ENCODE measurements around the gene NFKB1.
"Not testable (repeated sequence)": the region's sequence is repeated elsewhere in the genome, so short reads cannot be mapped to it uniquely, and the experiment has no call there.

NFKB1 gene

GRCh38 chr4:102554992-102555391 lies 53.8 kb downstream of the NFKB1 start:
- DNase-seq = no peak
- TF ChIP-seq GATA1 (IDR thresholded peaks at IDR 0.05; ENCODE audit: low read depth, low read length) (no peak), POLR2A (IDR thresholded peaks at IDR 0.05; ENCODE audit: low read length) (no peak)

- no peak for DNase-seq
- TF ChIP-seq POLR2A (IDR thresholded peaks at IDR 0.05; ENCODE audit: low read length) = no peak
- TF ChIP-seq GATA1 (IDR thresholded peaks at IDR 0.05; ENCODE audit: low read depth, low read length) = no peak
Measured at GRCh38 chr4:102557636-102558035, 56.5 kb downstream of the NFKB1 start.

- peak in 1 of 2 experiments; percentile 61 for DNase-seq
- TF ChIP-seq POLR2A (IDR thresholded peaks at IDR 0.05; ENCODE audit: low read length) (no peak), GATA1 (IDR thresholded peaks at IDR 0.05; ENCODE audit: low read depth, low read length) (no peak)
Measured at GRCh38 chr4:102560115-102560514, 59.0 kb downstream of the NFKB1 start.

- peak; percentile 61 to 72 for DNase-seq
- TF ChIP-seq GATA1 (IDR thresholded peaks at IDR 0.05; ENCODE audit: low read depth, low read length) (no peak), POLR2A (IDR thresholded peaks at IDR 0.05; ENCODE audit: low read length) (no peak)
Measured at GRCh38 chr4:102560571-102561341, 59.6 kb downstream of the NFKB1 start.

- no peak for DNase-seq
- TF ChIP-seq POLR2A (IDR thresholded peaks at IDR 0.05; ENCODE audit: low read length) (no peak), GATA1 (IDR thresholded peaks at IDR 0.05; ENCODE audit: low read depth, low read length) (no peak)
Measured at GRCh38 chr4:102563000-102563399, 61.8 kb downstream of the NFKB1 start.

- no peak for DNase-seq
- no peak for TF ChIP-seq POLR2A (IDR thresholded peaks at IDR 0.05; ENCODE audit: low read length)
- TF ChIP-seq GATA1 (IDR thresholded peaks at IDR 0.05; ENCODE audit: low read depth, low read length) = no peak
Measured at GRCh38 chr4:102564399-102565059, 63.4 kb downstream of the NFKB1 start.

GRCh38 chr4:102565696-102566095 lies 64.5 kb downstream of the NFKB1 start:
- no peak for TF ChIP-seq POLR2A (IDR thresholded peaks at IDR 0.05; ENCODE audit: low read length)
- TF ChIP-seq GATA1 (IDR thresholded peaks at IDR 0.05; ENCODE audit: low read depth, low read length) = no peak
- DNase-seq = no peak

- DNase-seq = no peak
- no peak for TF ChIP-seq POLR2A (IDR thresholded peaks at IDR 0.05; ENCODE audit: low read length)
- no peak for TF ChIP-seq GATA1 (IDR thresholded peaks at IDR 0.05; ENCODE audit: low read depth, low read length)
Measured at GRCh38 chr4:102566426-102566825, 65.3 kb downstream of the NFKB1 start.

GRCh38 chr4:102567427-102567826 lies 66.3 kb downstream of the NFKB1 start:
- TF ChIP-seq POLR2A (IDR thresholded peaks at IDR 0.05; ENCODE audit: low read length) (no peak), GATA1 (IDR thresholded peaks at IDR 0.05; ENCODE audit: low read depth, low read length) (no peak)
- DNase-seq = no peak

- DNase-seq = peak in 1 of 2 experiments; percentile 46
- no peak for TF ChIP-seq GATA1 (IDR thresholded peaks at IDR 0.05; ENCODE audit: low read depth, low read length)
- no peak for TF ChIP-seq POLR2A (IDR thresholded peaks at IDR 0.05; ENCODE audit: low read length)
Measured at GRCh38 chr4:102569200-102569599, 68.0 kb downstream of the NFKB1 start.

GRCh38 chr4:102570211-102570610 lies 69.1 kb downstream of the NFKB1 start:
- not testable (repeated sequence) for DNase-seq

GRCh38 chr4:102572452-102572851 lies 71.3 kb downstream of the NFKB1 start:
- DNase-seq = no peak
- TF ChIP-seq POLR2A (IDR thresholded peaks at IDR 0.05; ENCODE audit: low read length) (no peak), GATA1 (IDR thresholded peaks at IDR 0.05; ENCODE audit: low read depth, low read length) (no peak)

- TF ChIP-seq POLR2A (IDR thresholded peaks at IDR 0.05; ENCODE audit: low read length) = no peak
- TF ChIP-seq GATA1 (IDR thresholded peaks at IDR 0.05; ENCODE audit: low read depth, low read length) = no peak
- no peak for DNase-seq
Measured at GRCh38 chr4:102574317-102574716, 73.2 kb downstream of the NFKB1 start.

GRCh38 chr4:102575369-102576129 lies 74.4 kb downstream of the NFKB1 start:
- DNase-seq = no peak
- TF ChIP-seq GATA1 (IDR thresholded peaks at IDR 0.05; ENCODE audit: low read depth, low read length) (no peak), POLR2A (IDR thresholded peaks at IDR 0.05; ENCODE audit: low read length) (no peak)

Measured in erythroblast (primary cell).